Stomach (tissue), 9 donors: Measurements from ENCODE around the gene AGAP2. TPM values are rescaled to one million over a fixed set of nuclear protein-coding genes. Genes with fewer than 3 reads are reported as not detected.

Experiments
- DNase-seq, 2 donors: peaks; one replicate each; pipeline versions ENCODE4 v3.0.0 to v3.0.0-alpha.2; 2013 to 2019
- H3K27ac ChIP-seq, 5 donors: fragments of 200-600 bp in 4 of 5; sonication (generic) in 4 of 5; one replicate each; pipeline ENCODE4 v1.5.1; 2013 to 2019; ENCODE audit warnings: mild to moderate bottlenecking in 1 of 5, moderate library complexity in 1 of 5
- H3K27me3 ChIP-seq, 3 donors: fragments of 200-600 bp; sonication (generic); one replicate each; pipeline ENCODE4 v1.5.1; 2017 to 2019; ENCODE audit warnings: mixed run types in 1 of 3
- H3K36me3 ChIP-seq, 4 donors: fragments of 200-600 bp; sonication (generic); 1 replicate in 3 of 4; 2 replicates in 1 of 4; pipeline ENCODE4 v1.5.1; 2016 to 2019
- H3K4me1 ChIP-seq, 4 donors: fragments of 200-600 bp; sonication (generic); one replicate each; pipeline ENCODE4 v1.5.1; 2016 to 2019
- H3K4me3 ChIP-seq, 4 donors: fragments of 200-600 bp; sonication (generic) in 3 of 4; one replicate each; pipeline ENCODE4 v1.5.1; 2016 to 2019; ENCODE audit warnings: mild to moderate bottlenecking in 1 of 4
- H3K9me3 ChIP-seq, 4 donors: fragments of 200-600 bp; sonication (generic); one replicate each; pipeline ENCODE4 v1.5.1; 2016 to 2019
- EP300 ChIP-seq: sonication (generic); formaldehyde crosslinking; IDR thresholded peaks from one replicate; pipeline ENCODE4 v1.6.1; 2017; ENCODE audit warnings: antibody characterized with exemption
- POLR2A ChIP-seq, 4 donors: fragments of 450-650 bp; IDR thresholded peaks; one replicate each; pipeline ENCODE4 v1.6.1; 2016; ENCODE audit warnings: antibody characterized with exemption in 4 of 4, control low read depth in 2 of 4, mild to moderate bottlenecking in 1 of 4, moderate library complexity in 1 of 4
- POLR2AphosphoS5 ChIP-seq, 3 donors: sonication (generic); formaldehyde crosslinking; IDR thresholded peaks; one replicate each; pipeline ENCODE4 v1.6.1; 2016; ENCODE audit warnings: antibody characterized with exemption in 3 of 3
- WGBS, 5 donors: extraction: QIAGEN DNeasy Blood & Tissue Kit in 3 of 5; methylation state at CpG; one replicate each; pipeline versions ENCODE4 v1.1.5 to v1.1.7; 2013 to 2018; 5-methylcytosine and 5-hydroxymethylcytosine counted together
- intact Hi-C: fragments of 100-400 bp; cut with DNase I; formaldehyde crosslinking; loops from one replicate; pipeline ENCODE4 v1.15.1; 2023; ENCODE audit warnings: low total_unique reads
- polyA plus RNA-seq, 3 donors: library from polyadenylated mRNA; stranded (reverse); fragments of 200-250 nt; gene quantifications; one replicate each; pipeline ENCODE4 v1.2.3, GENCODE V29; 2013
- total RNA-seq, 5 donors: library from RNA; depleted of rRNA; stranded (reverse); fragments of >200 nt; gene quantifications; one replicate each; pipeline versions ENCODE4 v1.1.0 to v1.2.3, GENCODE V29; 2014 to 2016
- TF ChIP-seq, protein P1 (sequence below), 7 experiments: fragments of 450-650 bp in 4 of 7; fragments of 200-600 bp in 3 of 7; sonication (generic) in 3 of 7; IDR thresholded peaks; one replicate each; pipeline ENCODE4 v1.5.1; 2016 to 2019; ENCODE audit warnings: antibody characterized with exemption in 7 of 7, control low read depth in 2 of 7, mild to moderate bottlenecking in 1 of 7
- donor health status: healthy with polysubstance abuse.
- donor health status: Bipolar disorder and iron deficiency.
- donor health status: healthy.

Gene AGAP2
- total and polyA plus RNA-seq, 8 donors, result under 0.01 to 5.7 (median 0.68) TPM; not detected in 1

DNA sequence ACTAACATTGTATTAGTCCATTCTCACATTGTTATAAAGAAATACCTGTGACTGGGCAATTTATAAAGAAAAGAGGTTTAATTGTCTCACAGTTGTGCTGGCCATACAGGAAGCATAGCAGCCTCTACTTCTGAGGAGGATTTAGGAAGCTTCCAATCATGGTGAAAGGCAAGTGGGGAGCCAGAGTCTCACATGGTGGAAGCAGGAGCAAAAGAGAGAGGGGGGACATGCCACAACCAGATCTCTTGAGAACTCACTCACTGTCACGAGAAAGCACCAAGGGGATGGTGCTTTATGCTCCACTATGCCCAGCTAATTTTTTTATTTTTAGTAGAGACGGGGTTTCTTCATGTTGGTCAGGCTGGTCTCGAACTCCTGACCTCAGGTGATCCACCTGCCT lies 31.3 kb downstream of the AGAP2 start:
- no peak overlapping the region for H3K4me3 ChIP-seq
- no peak for DNase-seq
- no peak overlapping the region for H3K27ac ChIP-seq
- H3K36me3 ChIP-seq, result peaks cover 0 to 85% (median 75%) of the 10 kb centered on the region in 4 donors
- intact Hi-C loops, result no loop called here
- peaks cover 0 to 15% (median 5%) of the 10 kb centered on the region in 4 donors for H3K9me3 ChIP-seq
- H3K4me1 ChIP-seq, result no peaks in the 10 kb centered on the region
- WGBS, 5 donors, result 82 to 99% (median 93%) methylated on average over 3 of the region's 3 CpGs
- H3K27me3 ChIP-seq, result no peaks in the 10 kb centered on the region
- TF ChIP-seq EP300 (no peak), POLR2A (IDR thresholded peaks at IDR 0.05) (no peak), POLR2AphosphoS5 (IDR thresholded peaks at IDR 0.05) (no peak)
- TF ChIP-seq, protein P1, sequence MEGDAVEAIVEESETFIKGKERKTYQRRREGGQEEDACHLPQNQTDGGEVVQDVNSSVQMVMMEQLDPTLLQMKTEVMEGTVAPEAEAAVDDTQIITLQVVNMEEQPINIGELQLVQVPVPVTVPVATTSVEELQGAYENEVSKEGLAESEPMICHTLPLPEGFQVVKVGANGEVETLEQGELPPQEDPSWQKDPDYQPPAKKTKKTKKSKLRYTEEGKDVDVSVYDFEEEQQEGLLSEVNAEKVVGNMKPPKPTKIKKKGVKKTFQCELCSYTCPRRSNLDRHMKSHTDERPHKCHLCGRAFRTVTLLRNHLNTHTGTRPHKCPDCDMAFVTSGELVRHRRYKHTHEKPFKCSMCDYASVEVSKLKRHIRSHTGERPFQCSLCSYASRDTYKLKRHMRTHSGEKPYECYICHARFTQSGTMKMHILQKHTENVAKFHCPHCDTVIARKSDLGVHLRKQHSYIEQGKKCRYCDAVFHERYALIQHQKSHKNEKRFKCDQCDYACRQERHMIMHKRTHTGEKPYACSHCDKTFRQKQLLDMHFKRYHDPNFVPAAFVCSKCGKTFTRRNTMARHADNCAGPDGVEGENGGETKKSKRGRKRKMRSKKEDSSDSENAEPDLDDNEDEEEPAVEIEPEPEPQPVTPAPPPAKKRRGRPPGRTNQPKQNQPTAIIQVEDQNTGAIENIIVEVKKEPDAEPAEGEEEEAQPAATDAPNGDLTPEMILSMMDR (IDR thresholded peaks at IDR 0.05), result no peak

GRCh38 chr12:57700317-57700716 lies 38.2 kb downstream of the AGAP2 start:
- H3K36me3 ChIP-seq, result peaks cover 18 to 90% (median 83%) of the 10 kb centered on the region in 4 donors
- H3K9me3 ChIP-seq, result peaks cover 0 to 15% (median 5%) of the 10 kb centered on the region in 4 donors
- 90 to 98% (median 97%) methylated on average over 2 of the region's 2 CpGs for WGBS, 5 donors
- H3K4me1 ChIP-seq, result peaks cover 0 to 7% (median 3%) of the 10 kb centered on the region in 4 donors
- H3K4me3 ChIP-seq, result no peak overlapping the region
- no peak overlapping the region for H3K27ac ChIP-seq
- TF ChIP-seq EP300 (no peak), POLR2AphosphoS5 (IDR thresholded peaks at IDR 0.05) (no peak), POLR2A (IDR thresholded peaks at IDR 0.05) (no peak)
- TF ChIP-seq, protein P1 (IDR thresholded peaks at IDR 0.05), result no peak
- intact Hi-C loops, result no loop called here
- no peaks in the 10 kb centered on the region for H3K27me3 ChIP-seq
- DNase-seq, result no peak

DNA sequence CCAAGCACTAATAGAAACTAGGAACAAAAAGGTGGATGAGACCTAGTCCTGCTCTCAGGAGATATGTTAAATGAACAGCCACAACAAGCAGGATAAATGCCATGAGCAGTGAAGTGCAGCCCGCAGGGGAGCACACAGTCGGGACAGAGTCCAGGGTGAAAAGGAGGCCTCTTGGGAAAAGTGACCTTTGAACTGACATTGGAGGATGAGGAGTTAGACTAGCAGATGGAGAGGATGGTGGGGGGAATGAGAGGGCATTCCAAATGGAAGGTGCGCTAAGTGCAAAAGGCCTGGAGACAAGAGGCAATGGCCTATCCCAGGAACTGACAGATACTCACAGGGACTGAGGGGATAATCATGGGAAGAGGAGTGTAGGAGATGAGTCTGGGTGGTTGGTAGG lies 40.1 kb downstream of the AGAP2 start:
- peaks cover 7 to 18% (median 14%) of the 10 kb centered on the region in 4 donors for H3K4me1 ChIP-seq
- no peaks in the 10 kb centered on the region for H3K27me3 ChIP-seq
- intact Hi-C loops, result no loop called here
- H3K4me3 ChIP-seq, result no peak overlapping the region
- peaks cover 0 to 5% (median under 1%) of the 10 kb centered on the region in 4 donors for H3K9me3 ChIP-seq
- no peak for DNase-seq
- peaks cover 18 to 72% (median 68%) of the 10 kb centered on the region in 4 donors for H3K36me3 ChIP-seq
- WGBS, 5 donors, result 88 to 96% (median 92%) methylated on average over 3 of the region's 3 CpGs
- H3K27ac ChIP-seq, result no peak overlapping the region
- TF ChIP-seq POLR2AphosphoS5 (IDR thresholded peaks at IDR 0.05) (no peak), EP300 (no peak), POLR2A (IDR thresholded peaks at IDR 0.05) (no peak)
- TF ChIP-seq, protein P1 (IDR thresholded peaks at IDR 0.05), result no peak

- Histone ChIP-seq H3K36me3 (peaks cover 18 to 59% (median 55%) of the 10 kb centered on the region in 4 donors), H3K9me3 (no peaks in the 10 kb centered on the region), H3K27ac (no peak overlapping the region), H3K4me1 (peaks cover 7 to 22% (median 18%) of the 10 kb centered on the region in 4 donors), H3K27me3 (no peaks in the 10 kb centered on the region), H3K4me3 (no peak overlapping the region)
- TF ChIP-seq POLR2A (IDR thresholded peaks at IDR 0.05) (no peak), EP300 (no peak), POLR2AphosphoS5 (IDR thresholded peaks at IDR 0.05) (no peak)
- TF ChIP-seq, protein P1 (IDR thresholded peaks at IDR 0.05), result no peak
- 94 to 100% (median 97%) methylated on average over 1 of the region's 1 CpG for WGBS, 5 donors
- no peak for DNase-seq
- intact Hi-C loops, result no loop called here
Observed at GRCh38 chr12:57697076-57697475, 41.5 kb downstream of the AGAP2 start.
